Coronary artery (tissue), 2 donors: Measurements from ENCODE around the gene KCNH6.

Experiments used
- DNase-seq: peaks from one replicate; pipeline ENCODE4 v3.0.0-alpha.2; 2017; ENCODE audit warnings: low spot score
- H3K27ac ChIP-seq, 2 donors: fragments of 200-600 bp; sonication (generic); one replicate each; pipeline ENCODE4 v1.5.1; 2016 to 2019
- H3K4me3 ChIP-seq: fragments of 200-600 bp; sonication (generic); 2 replicates; pipeline ENCODE4 v1.5.1; 2016; ENCODE audit warnings: mild to moderate bottlenecking, moderate library complexity
- CTCF ChIP-seq: fragments of 200-600 bp; sonication (generic); IDR thresholded peaks from one replicate; pipeline ENCODE4 v1.5.1; 2019; ENCODE audit warnings: antibody characterized with exemption

KCNH6 gene

GRCh38 chr17:63503341-63503705 lies 19.8 kb upstream of the KCNH6 start:
- no peak overlapping the region for H3K27ac ChIP-seq
- no peak for TF ChIP-seq CTCF
- no peak for DNase-seq
- no peak overlapping the region for H3K4me3 ChIP-seq

GRCh38 chr17:63504261-63504660 lies 18.9 kb upstream of the KCNH6 start:
- Histone ChIP-seq H3K27ac (no peak overlapping the region), H3K4me3 (no peak overlapping the region)
- DNase-seq: no peak
- no peak for TF ChIP-seq CTCF

GRCh38 chr17:63505341-63505740 lies 17.8 kb upstream of the KCNH6 start:
- H3K4me3 ChIP-seq: no peak overlapping the region
- TF ChIP-seq CTCF: no peak
- H3K27ac ChIP-seq: no peak overlapping the region
- no peak for DNase-seq

GRCh38 chr17:63506627-63507026 lies 16.5 kb upstream of the KCNH6 start:
- H3K4me3 ChIP-seq: no peak overlapping the region
- no peak for DNase-seq
- no peak for TF ChIP-seq CTCF
- no peak overlapping the region for H3K27ac ChIP-seq

- TF ChIP-seq CTCF: no peak
- DNase-seq: no peak
- no peak overlapping the region for H3K4me3 ChIP-seq
- H3K27ac ChIP-seq: no peak overlapping the region
These were observed 11.8 kb upstream of the KCNH6 start for GRCh38 chr17:63511331-63511730.

GRCh38 chr17:63512388-63512787 lies 10.8 kb upstream of the KCNH6 start:
- H3K4me3 ChIP-seq: no peak overlapping the region
- DNase-seq: no peak
- H3K27ac ChIP-seq: no peak overlapping the region
- TF ChIP-seq CTCF: no peak

GRCh38 chr17:63512896-63513644 lies 10.1 kb upstream of the KCNH6 start:
- DNase-seq: no peak
- H3K27ac ChIP-seq: no peak overlapping the region
- TF ChIP-seq CTCF: no peak
- H3K4me3 ChIP-seq: no peak overlapping the region
